Breast epithelium (tissue), 3 donors: Measurements from ENCODE around the gene FANCC.

Source experiments
- POLR2AphosphoS5 ChIP-seq, 3 donors: sonication (generic); formaldehyde crosslinking; IDR thresholded peaks; one replicate each; pipeline ENCODE4 v1.6.1; 2017; ENCODE audit warnings: antibody characterized with exemption in 3 of 3
- TF ChIP-seq, protein P1 (sequence below), 3 donors: fragments of 450-650 bp; IDR thresholded peaks; one replicate each; pipeline ENCODE4 v1.5.1; 2016 to 2017; ENCODE audit warnings: antibody characterized with exemption in 3 of 3, mild to moderate bottlenecking in 3 of 3, moderate library complexity in 3 of 3

DNA sequence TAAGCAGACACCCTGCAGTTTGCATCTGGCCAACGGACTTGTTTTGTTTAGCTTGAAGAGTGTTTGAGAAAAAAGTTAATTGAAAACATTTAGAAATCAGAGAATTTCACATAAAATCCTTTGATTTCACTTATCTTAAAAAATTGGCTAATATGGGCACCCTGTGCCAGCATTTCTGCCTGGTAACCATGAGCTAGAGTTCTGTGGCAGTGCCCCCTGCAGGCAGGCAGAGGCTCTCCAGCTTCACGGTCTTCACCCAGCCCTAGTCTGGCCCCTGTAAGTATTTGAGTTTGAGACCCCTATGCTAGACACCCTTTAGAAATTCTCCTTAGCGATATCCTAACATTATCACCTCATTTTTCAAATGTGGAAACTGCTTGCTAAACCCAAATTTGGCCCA is 18.8 kb upstream of the FANCC start:
- TF ChIP-seq POLR2AphosphoS5 (IDR thresholded peaks at IDR 0.05): no peak
- TF ChIP-seq, protein P1, sequence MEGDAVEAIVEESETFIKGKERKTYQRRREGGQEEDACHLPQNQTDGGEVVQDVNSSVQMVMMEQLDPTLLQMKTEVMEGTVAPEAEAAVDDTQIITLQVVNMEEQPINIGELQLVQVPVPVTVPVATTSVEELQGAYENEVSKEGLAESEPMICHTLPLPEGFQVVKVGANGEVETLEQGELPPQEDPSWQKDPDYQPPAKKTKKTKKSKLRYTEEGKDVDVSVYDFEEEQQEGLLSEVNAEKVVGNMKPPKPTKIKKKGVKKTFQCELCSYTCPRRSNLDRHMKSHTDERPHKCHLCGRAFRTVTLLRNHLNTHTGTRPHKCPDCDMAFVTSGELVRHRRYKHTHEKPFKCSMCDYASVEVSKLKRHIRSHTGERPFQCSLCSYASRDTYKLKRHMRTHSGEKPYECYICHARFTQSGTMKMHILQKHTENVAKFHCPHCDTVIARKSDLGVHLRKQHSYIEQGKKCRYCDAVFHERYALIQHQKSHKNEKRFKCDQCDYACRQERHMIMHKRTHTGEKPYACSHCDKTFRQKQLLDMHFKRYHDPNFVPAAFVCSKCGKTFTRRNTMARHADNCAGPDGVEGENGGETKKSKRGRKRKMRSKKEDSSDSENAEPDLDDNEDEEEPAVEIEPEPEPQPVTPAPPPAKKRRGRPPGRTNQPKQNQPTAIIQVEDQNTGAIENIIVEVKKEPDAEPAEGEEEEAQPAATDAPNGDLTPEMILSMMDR (IDR thresholded peaks at IDR 0.05): no peak
